K562 (cell line): ENCODE measurements around the gene IL12RB1. TPM values are rescaled to one million over a fixed set of nuclear protein-coding genes. Genes with fewer than 3 reads are reported as not detected.

Source experiments
- ATAC-seq: fragments of 200-7000 bp; cut with Tn5 transposase; 3 replicates; pipeline ENCODE4 v1.9.1; 2020; ENCODE audit warnings: moderate library complexity
- BruUV-seq: library from RNA; stranded (reverse); fragments of 400-500 nt; replicated peaks from 2 replicates; lab custom pipeline; 2021; lab: Mats Ljungman, UMichigan
- CTCF ChIA-PET: fragments of 300-600 bp; formaldehyde crosslinking; extraction: SDS; loops from one replicate; lab custom pipeline; 2021; ENCODE audit warnings: low intra/inter-chr PET ratio; lab: Yijun Ruan, JAX
- POLR2A ChIA-PET: fragments of 300-600, 350-650 bp; sonication (Branson Sonifier 250); formaldehyde crosslinking; extraction: SDS; loops from one replicate; lab custom pipeline; 2021; ENCODE audit warnings: antibody characterized with exemption, inconsistent platforms; lab: Yijun Ruan, JAX
- DNase-seq, 4 experiments: peaks; one replicate each; pipeline versions ENCODE4 v3.0.0 to v3.0.0-alpha.2; 2011 to 2018; ENCODE audit warnings: low spot score in 3 of 4, mixed read lengths in 3 of 4; ENCODE audit errors: extremely low read depth in 1 of 4
- FAIRE-seq: peaks from 2 replicates; lab custom pipeline; 2011; peaks lifted over from hg19 to GRCh38; lab: Jason Lieb, UNC
- H2AFZ ChIP-seq: 2 replicates; pipeline ENCODE4 v1.6.0; 2011; ENCODE audit warnings: low read depth, low read length, control low read depth, inconsistent platforms
- H3K27ac ChIP-seq: fragments of 200-600 bp; 3 replicates; pipeline ENCODE4 v1.8.0; 2011; ENCODE audit warnings: low read depth, mild to moderate bottlenecking, control low read depth, inconsistent platforms, low read length, moderate library complexity, mixed read lengths; ENCODE audit errors: extremely low read depth
- H3K27me3 ChIP-seq, 2 experiments: fragments of 300-600 bp in 1 of 2; 2 replicates in 1 of 2; 3 replicates in 1 of 2; pipeline versions ENCODE4 v1.6.0 to v1.8.0; 2011; ENCODE audit warnings: inconsistent platforms in 2 of 2, low read length in 2 of 2, mild to moderate bottlenecking in 1 of 2, mixed read lengths in 1 of 2, moderate library complexity in 1 of 2; ENCODE audit not compliant: control insufficient read depth in 2 of 2, insufficient read depth in 2 of 2
- H3K36me3 ChIP-seq: fragments of 300-600 bp; 3 replicates; pipeline ENCODE4 v1.8.0; 2011; ENCODE audit warnings: mild to moderate bottlenecking, low read length, inconsistent platforms; ENCODE audit not compliant: control insufficient read depth, insufficient read depth
- H3K4me1 ChIP-seq, 2 experiments: fragments of 200-600 bp in 1 of 2; replicated peaks in 1 of 2; 2 replicates in 1 of 2; 3 replicates in 1 of 2; pipeline versions ENCODE4 v1.5.1 to v1.8.0; 2011; ENCODE audit warnings: inconsistent platforms in 2 of 2, low read length in 2 of 2, mild to moderate bottlenecking in 1 of 2, mixed read lengths in 1 of 2, moderate library complexity in 1 of 2; ENCODE audit not compliant: control insufficient read depth in 2 of 2, insufficient read depth in 2 of 2
- H3K4me2 ChIP-seq: 2 replicates; pipeline ENCODE4 v1.6.1; 2011; ENCODE audit warnings: low read length, control low read depth, inconsistent platforms, mixed read lengths; ENCODE audit not compliant: insufficient read depth
- H3K4me3 ChIP-seq: fragments of 200-600 bp; sonication (generic), shearing (Covaris generic); 2 replicates; pipeline ENCODE4 v1.5.1; 2016; ENCODE audit warnings: control low read depth, inconsistent platforms
- H3K79me2 ChIP-seq: fragments of 200-600 bp; 3 replicates; pipeline ENCODE4 v1.8.0; 2011; ENCODE audit warnings: low read length, inconsistent platforms; ENCODE audit not compliant: control insufficient read depth, insufficient read depth
- H3K9ac ChIP-seq, 2 experiments: 2 replicates each; pipeline versions ENCODE4 v1.6.0 to v1.6.1; 2011; ENCODE audit warnings: low read depth in 2 of 2, low read length in 2 of 2, control low read depth in 1 of 2, inconsistent platforms in 1 of 2, mild to moderate bottlenecking in 1 of 2, mixed read lengths in 1 of 2; ENCODE audit not compliant: insufficient read depth in 1 of 2
- H3K9me1 ChIP-seq: one replicate; pipeline ENCODE4 v1.6.0; 2011; ENCODE audit warnings: inconsistent platforms, mild to moderate bottlenecking, low read length, moderate library complexity; ENCODE audit not compliant: control insufficient read depth, insufficient read depth
- H3K9me3 ChIP-seq: replicated peaks from 2 replicates; pipeline ENCODE4 v1.5.1; 2011; ENCODE audit warnings: low read depth, low read length, inconsistent platforms; ENCODE audit not compliant: control insufficient read depth, insufficient read depth
- H4K20me1 ChIP-seq: replicated peaks from 2 replicates; pipeline ENCODE4 v1.6.1; 2011; ENCODE audit warnings: low read length, inconsistent platforms, mixed read lengths; ENCODE audit not compliant: control insufficient read depth, insufficient read depth
- BCOR ChIP-seq: fragments of 450-650 bp; IDR thresholded peaks from 2 replicates; pipeline ENCODE4 v1.6.1; 2016
- HNRNPLL ChIP-seq: fragments of 200-400 bp; formaldehyde crosslinking; IDR thresholded peaks from 2 replicates; pipeline ENCODE4 v1.6.1; 2017; ENCODE audit warnings: low read length, low read depth, mild to moderate bottlenecking; ENCODE audit not compliant: poor library complexity, severe bottlenecking
- IFI16 ChIP-seq: fragments of 250-450 bp; sonication (Bioruptor Pico); IDR thresholded peaks from 2 replicates; pipeline ENCODE4 v2.1.2; 2022; ENCODE audit warnings: mild to moderate bottlenecking, inconsistent platforms
- MAZ ChIP-seq, 2 experiments: fragments of 450-650 bp in 1 of 2; sonication (generic) in 1 of 2; formaldehyde crosslinking; IDR thresholded peaks in 1 of 2; conservative IDR thresholded peaks in 1 of 2; 2 replicates each; pipeline versions ENCODE4 v1.4.0 to v1.5.0; 2020; ENCODE audit warnings: mild to moderate bottlenecking in 1 of 2, missing genetic modification reagents in 1 of 2
- NONO ChIP-seq, 2 experiments: fragments of 200-400 bp in 1 of 2; fragments of 450-650 bp in 1 of 2; formaldehyde crosslinking in 1 of 2; IDR thresholded peaks; 2 replicates each; pipeline ENCODE4 v1.6.1; 2017; ENCODE audit warnings: low read depth in 2 of 2, mild to moderate bottlenecking in 2 of 2, moderate library complexity in 2 of 2, low read length in 1 of 2
- NR2F6 ChIP-seq: fragments of 450-650 bp; formaldehyde crosslinking; IDR thresholded peaks from 2 replicates; pipeline ENCODE4 v1.4.0; 2020; ENCODE audit warnings: mild to moderate bottlenecking
- RBM14 ChIP-seq: fragments of 200-400 bp; formaldehyde crosslinking; IDR thresholded peaks from 2 replicates; pipeline ENCODE4 v1.6.1; 2018; ENCODE audit warnings: low read depth, mild to moderate bottlenecking, low read length, moderate library complexity, borderline replicate concordance; ENCODE audit not compliant: insufficient read depth
- RBM34 ChIP-seq: fragments of 200-400 bp; formaldehyde crosslinking; IDR thresholded peaks from 2 replicates; pipeline ENCODE4 v1.6.1; 2018; ENCODE audit warnings: low read length, borderline replicate concordance; ENCODE audit not compliant: insufficient read depth
- WGBS: fragments of 100-300 bp; shearing (Covaris generic); methylation state at CpG from one replicate; pipeline ENCODE4 v1.1.6; 2016; ENCODE audit warnings: low coverage, mixed read lengths; ENCODE audit not compliant: insufficient coverage; ENCODE audit errors: missing lambda C conversion rate; 5-methylcytosine and 5-hydroxymethylcytosine counted together
- in situ Hi-C: fragments of 300-500 bp; cut with MboI; formaldehyde crosslinking; loops from 4 replicates; pipeline ENCODE4 v1.15.0; 2018; ENCODE audit warnings: inconsistent platforms, mixed read lengths
- intact Hi-C: fragments of 100-400 bp; cut with micrococcal nuclease; formaldehyde crosslinking; loops from 2 replicates; pipeline ENCODE4 v1.14.2; 2022
- polyA plus RNA-seq, 8 experiments: library from polyadenylated mRNA; depleted of rRNA in 4 of 8; stranded (reverse) in 5 of 8; unstranded in 3 of 8; fragments of >200 nt; fragmentation: Nextera tagmentation in 2 of 8; fragmentation: Illumina TruSeq in 1 of 8; extraction: Ambion mirVana in 2 of 8; extraction: Trizol in 1 of 8; gene quantifications; 2 replicates each; pipeline versions ENCODE4 v1.2.1 to v1.2.3, GENCODE V29; 2011 to 2014; ENCODE audit warnings: inconsistent platforms in 1 of 8, missing spikeins in 1 of 8
- total RNA-seq, 7 experiments: library from RNA; depleted of rRNA in 6 of 7; stranded (reverse); fragments of >200 nt in 6 of 7; fragmentation: Illumina TruSeq in 2 of 7; extraction: Trizol in 2 of 7; gene quantifications; 2 replicates each; pipeline versions ENCODE4 v1.2.1 to v1.2.3, GENCODE V29; 2011 to 2021; ENCODE audit warnings: low replicate concordance in 1 of 7

IL12RB1 gene
- total and polyA plus RNA-seq, 9 of the 15 experiments (the other 6 are each of a cell fraction or from before 2014, with no cell fraction given): 0.04 to 0.07 (median 0.06) TPM; not detected in 5

DNA sequence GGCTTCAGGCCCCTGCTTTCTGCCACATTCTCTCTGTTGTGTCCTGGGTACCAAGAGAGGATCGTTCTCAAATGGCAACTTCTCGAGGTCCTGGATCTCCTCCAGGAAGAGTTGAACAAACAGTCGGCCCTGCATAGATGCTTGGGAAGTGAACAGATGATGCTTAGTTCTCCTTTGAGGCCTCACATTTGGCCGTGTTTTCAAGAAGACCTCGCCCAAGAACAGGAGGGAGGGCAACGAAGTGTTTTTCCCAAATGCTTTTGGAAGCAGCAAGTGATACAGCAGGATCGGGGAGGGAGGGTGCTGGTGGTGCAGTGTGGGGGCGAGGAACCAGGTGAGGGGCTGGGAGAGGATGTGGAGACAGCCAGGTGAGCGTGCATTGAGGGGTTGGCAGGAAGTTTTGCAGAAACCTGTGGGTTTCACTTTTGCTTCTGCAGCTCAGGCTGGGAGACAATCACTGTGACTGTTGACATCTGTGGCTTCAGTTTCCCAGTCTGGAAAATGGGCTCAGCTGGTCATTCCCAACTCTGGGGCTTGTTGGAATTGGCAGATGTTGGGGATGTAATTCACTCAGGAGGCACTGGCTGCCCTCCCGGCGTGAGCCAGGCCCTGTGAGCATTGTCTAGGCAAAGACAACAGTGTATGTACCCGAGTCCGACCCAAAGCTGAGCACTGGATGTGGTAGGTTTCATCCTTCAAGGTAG, 32.4 kb upstream of the IL12RB1 start:
- in situ Hi-C loops: no loop called here
- BruUV-seq: no TSS peak

More for the DNA sequence above, 32.4 kb upstream of the IL12RB1 start:
- peak; percentile 57 for FAIRE-seq
- H3K9me3 ChIP-seq: no peaks in the 10 kb centered on the region
- H3K4me2 ChIP-seq: peak overlapping the region; percentile 85; the same call in 1 of the 2 replicates
- CTCF ChIA-PET: no interaction called here
- H3K79me2 ChIP-seq: peaks cover 14% of the 10 kb centered on the region; the same call in 2 of the 3 replicates
- peak overlapping the region in 1 of 2 experiments; percentile 91; a peak in 1 of 4 replicates for H3K9ac ChIP-seq
- H3K4me3 ChIP-seq: no peak overlapping the region
- H3K9me1 ChIP-seq: no peaks in the 10 kb centered on the region
- no peak overlapping the region for H2AFZ ChIP-seq
- DNase-seq: no peak
- TF ChIP-seq RBM14 (no peak), NONO (IDR thresholded peaks at IDR 0.05; ENCODE audit: low read depth in 2 of 2, low read length in 1 of 2) (no peak), BCOR (0 out of 2 replicates have a peak, but pooled peaks have one; percentile 15), NR2F6 (CRISPR knock-in tag) (no peak), HNRNPLL (no peak), RBM34 (no peak), IFI16 (CRISPR knock-in tag) (no peak), MAZ (CRISPR knock-in tag; conservative IDR thresholded peaks at IDR 0.05 in 1 of 2, IDR thresholded peaks at IDR 0.05 in 1 of 2) (no peak)
- intact Hi-C loops: loop anchor here (10.0 kb wide), 1 partner anchor 206 kb away; the partner anchor contains the start of gene LSM4
- no peaks in the 10 kb centered on the region for H3K27me3 ChIP-seq
- ATAC-seq: no peak
- peaks cover 13 to 36% of the 10 kb centered on the region in 2 experiments; a peak in 4 of 5 replicates for H3K4me1 ChIP-seq
- H3K36me3 ChIP-seq: peaks cover 30% of the 10 kb centered on the region; the same call in 2 of the 3 replicates
- 63% methylated on average over 12 of the region's 13 CpGs for WGBS
- POLR2A ChIA-PET: interaction anchor here (0.6 to 0.7 kb wide), 3 partner anchors 9 to 296 kb away, joined by 3 read pairs; no protein-coding TSS in a partner anchor
- no peaks in the 10 kb centered on the region for H4K20me1 ChIP-seq
- no peak overlapping the region for H3K27ac ChIP-seq
